ENCODE results near the gene U2AF2.

DNA sequence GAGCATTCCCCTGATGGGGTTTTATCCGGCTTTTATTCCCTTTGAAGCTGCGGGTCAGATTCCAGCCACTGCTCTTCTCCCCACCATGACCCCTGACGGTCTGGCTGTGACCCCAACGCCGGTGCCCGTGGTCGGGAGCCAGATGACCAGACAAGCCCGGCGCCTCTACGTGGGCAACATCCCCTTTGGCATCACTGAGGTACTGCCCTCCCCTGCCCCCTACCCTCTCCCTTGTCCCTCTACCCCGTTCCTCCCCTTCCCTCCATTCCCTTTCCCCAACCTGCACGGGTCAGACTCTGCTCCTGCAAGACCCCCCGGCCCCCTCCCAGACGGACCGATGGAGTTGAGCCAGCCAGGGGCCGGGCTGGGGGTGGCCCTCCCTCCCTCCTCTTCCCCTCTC is 6.2 kb downstream of the U2AF2 start:
- TF ChIP-seq, protein P1, sequence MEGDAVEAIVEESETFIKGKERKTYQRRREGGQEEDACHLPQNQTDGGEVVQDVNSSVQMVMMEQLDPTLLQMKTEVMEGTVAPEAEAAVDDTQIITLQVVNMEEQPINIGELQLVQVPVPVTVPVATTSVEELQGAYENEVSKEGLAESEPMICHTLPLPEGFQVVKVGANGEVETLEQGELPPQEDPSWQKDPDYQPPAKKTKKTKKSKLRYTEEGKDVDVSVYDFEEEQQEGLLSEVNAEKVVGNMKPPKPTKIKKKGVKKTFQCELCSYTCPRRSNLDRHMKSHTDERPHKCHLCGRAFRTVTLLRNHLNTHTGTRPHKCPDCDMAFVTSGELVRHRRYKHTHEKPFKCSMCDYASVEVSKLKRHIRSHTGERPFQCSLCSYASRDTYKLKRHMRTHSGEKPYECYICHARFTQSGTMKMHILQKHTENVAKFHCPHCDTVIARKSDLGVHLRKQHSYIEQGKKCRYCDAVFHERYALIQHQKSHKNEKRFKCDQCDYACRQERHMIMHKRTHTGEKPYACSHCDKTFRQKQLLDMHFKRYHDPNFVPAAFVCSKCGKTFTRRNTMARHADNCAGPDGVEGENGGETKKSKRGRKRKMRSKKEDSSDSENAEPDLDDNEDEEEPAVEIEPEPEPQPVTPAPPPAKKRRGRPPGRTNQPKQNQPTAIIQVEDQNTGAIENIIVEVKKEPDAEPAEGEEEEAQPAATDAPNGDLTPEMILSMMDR (IDR thresholded peaks at IDR 0.05) = no peak
- TF ChIP-seq EP300 (IDR thresholded peaks at IDR 0.05) (no peak), POLR2A (IDR thresholded peaks at IDR 0.05; ENCODE audit: low read depth) (no peak), POLR2AphosphoS5 (IDR thresholded peaks at IDR 0.05) (no peak)
